MCF 10A (cell line): ENCODE measurements around the gene SPACA7. TPM values are rescaled to one million over a fixed set of nuclear protein-coding genes. Genes with fewer than 3 reads are reported as not detected.

Source experiments
- BruUV-seq: library from RNA; stranded (reverse); fragments of 400-500 nt; replicated peaks from 2 replicates; lab custom pipeline; 2021; lab: Mats Ljungman, UMichigan
- CTCF ChIA-PET: fragments of 300-600 bp; sonication (Branson Sonifier 250); formaldehyde crosslinking; extraction: SDS; loops from one replicate; lab custom pipeline; 2021; ENCODE audit warnings: antibody characterized with exemption, inconsistent platforms; lab: Yijun Ruan, JAX
- POLR2A ChIA-PET: fragments of 300-600, 350-650 bp; sonication (Branson Sonifier 250); formaldehyde crosslinking; extraction: SDS; loops from one replicate; lab custom pipeline; 2020; ENCODE audit warnings: antibody characterized with exemption, inconsistent platforms; lab: Yijun Ruan, JAX
- DNase-seq: peaks from one replicate; pipeline ENCODE4 v3.0.0-alpha.2; 2018; ENCODE audit not compliant: unreplicated experiment
- H3K27ac Mint-ChIP-seq: one replicate; pipeline ENCODE4 v1.8.0; 2022; ENCODE audit warnings: mild to moderate bottlenecking, low read depth, mixed read lengths; ENCODE audit not compliant: unreplicated experiment
- H3K27me3 Mint-ChIP-seq: one replicate; pipeline ENCODE4 v1.8.0; 2022; ENCODE audit warnings: mixed read lengths; ENCODE audit not compliant: insufficient read depth, unreplicated experiment
- H3K36me3 Mint-ChIP-seq: one replicate; pipeline ENCODE4 v1.8.0; 2022; ENCODE audit warnings: mild to moderate bottlenecking, moderate library complexity, mixed read lengths; ENCODE audit not compliant: insufficient read depth, unreplicated experiment
- H3K4me1 Mint-ChIP-seq: one replicate; pipeline ENCODE4 v1.8.0; 2022; ENCODE audit warnings: mixed read lengths; ENCODE audit not compliant: insufficient read depth, unreplicated experiment
- H3K4me3 Mint-ChIP-seq: one replicate; pipeline ENCODE4 v1.8.0; 2022; ENCODE audit warnings: mild to moderate bottlenecking, moderate library complexity, mixed read lengths; ENCODE audit not compliant: unreplicated experiment
- H3K9me3 Mint-ChIP-seq: one replicate; pipeline ENCODE4 v1.8.0; 2022; ENCODE audit warnings: mixed read lengths; ENCODE audit not compliant: unreplicated experiment
- intact Hi-C: fragments of 100-400 bp; cut with micrococcal nuclease; formaldehyde crosslinking; loops from 2 replicates; pipeline ENCODE4 v1.14.1; 2022
- total RNA-seq: library from RNA; stranded (reverse); gene quantifications from 2 replicates; pipeline ENCODE4 v1.2.3, GENCODE V29; 2022
- TF ChIP-seq, protein P1 (sequence below): fragments of 200-600 bp; IDR thresholded peaks from one replicate; pipeline ENCODE4 v1.8.0; 2022; ENCODE audit warnings: antibody characterized with exemption, mild to moderate bottlenecking; ENCODE audit not compliant: unreplicated experiment

SPACA7 gene
- total RNA-seq, 1 experiment from 2014 or later, result not detected

DNA sequence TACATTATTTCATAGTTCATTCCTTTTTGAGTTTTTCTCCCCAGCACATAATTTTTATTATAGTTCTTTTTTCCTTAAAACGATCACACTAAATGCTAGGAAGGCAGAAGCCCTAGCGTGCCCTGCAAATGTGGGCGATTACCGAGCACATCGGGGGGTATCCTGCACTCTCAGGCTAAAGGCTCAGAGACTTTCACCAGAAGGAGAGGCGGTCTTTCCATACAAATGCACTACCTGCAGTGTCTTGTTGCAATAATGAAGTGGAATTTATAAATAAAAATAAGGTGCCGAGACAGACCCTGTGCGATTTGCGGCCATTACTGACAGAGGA, 29.3 kb upstream of the SPACA7 start:
- H3K4me1 Mint-ChIP-seq, result no peaks in the 10 kb centered on the region
- intact Hi-C loops, result no loop called here
- BruUV-seq, result no TSS peak
- POLR2A ChIA-PET, result no interaction called here
- TF ChIP-seq, protein P1, sequence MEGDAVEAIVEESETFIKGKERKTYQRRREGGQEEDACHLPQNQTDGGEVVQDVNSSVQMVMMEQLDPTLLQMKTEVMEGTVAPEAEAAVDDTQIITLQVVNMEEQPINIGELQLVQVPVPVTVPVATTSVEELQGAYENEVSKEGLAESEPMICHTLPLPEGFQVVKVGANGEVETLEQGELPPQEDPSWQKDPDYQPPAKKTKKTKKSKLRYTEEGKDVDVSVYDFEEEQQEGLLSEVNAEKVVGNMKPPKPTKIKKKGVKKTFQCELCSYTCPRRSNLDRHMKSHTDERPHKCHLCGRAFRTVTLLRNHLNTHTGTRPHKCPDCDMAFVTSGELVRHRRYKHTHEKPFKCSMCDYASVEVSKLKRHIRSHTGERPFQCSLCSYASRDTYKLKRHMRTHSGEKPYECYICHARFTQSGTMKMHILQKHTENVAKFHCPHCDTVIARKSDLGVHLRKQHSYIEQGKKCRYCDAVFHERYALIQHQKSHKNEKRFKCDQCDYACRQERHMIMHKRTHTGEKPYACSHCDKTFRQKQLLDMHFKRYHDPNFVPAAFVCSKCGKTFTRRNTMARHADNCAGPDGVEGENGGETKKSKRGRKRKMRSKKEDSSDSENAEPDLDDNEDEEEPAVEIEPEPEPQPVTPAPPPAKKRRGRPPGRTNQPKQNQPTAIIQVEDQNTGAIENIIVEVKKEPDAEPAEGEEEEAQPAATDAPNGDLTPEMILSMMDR, result no peak
- no peak for DNase-seq
- peaks cover 7% of the 10 kb centered on the region for H3K9me3 Mint-ChIP-seq
- CTCF ChIA-PET, result no interaction called here
- H3K27ac Mint-ChIP-seq, result no peak overlapping the region
- H3K27me3 Mint-ChIP-seq, result no peaks in the 10 kb centered on the region
- no peaks in the 10 kb centered on the region for H3K36me3 Mint-ChIP-seq
- H3K4me3 Mint-ChIP-seq, result no peak overlapping the region

DNA sequence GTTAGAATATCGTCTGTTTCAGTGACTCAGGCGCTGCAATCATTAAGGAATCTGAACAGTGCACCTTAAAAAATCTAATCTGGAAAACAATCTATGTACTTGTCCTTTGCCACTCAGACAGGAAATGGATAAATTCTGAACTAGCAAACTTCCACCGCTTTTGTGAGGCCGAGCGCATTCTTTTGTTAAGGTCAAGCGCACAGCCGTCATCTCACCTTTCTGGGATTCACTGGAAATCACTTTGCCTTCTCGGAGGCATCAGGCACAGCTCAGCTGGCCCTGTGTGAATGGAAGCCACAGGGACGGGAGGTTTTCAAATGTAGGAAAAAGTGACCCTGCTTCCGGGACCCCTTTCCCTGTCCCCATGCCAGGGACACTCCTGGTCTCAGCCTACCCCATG, 28.2 kb upstream of the SPACA7 start:
- ChIA-PET CTCF (no interaction called here), POLR2A (interaction anchor here (0.7 kb wide), 1 partner anchor 230 kb away, joined by 3 read pairs; no protein-coding TSS in a partner anchor)
- intact Hi-C loops, result no loop called here
- TF ChIP-seq, protein P1, result no peak
- Mint-ChIP-seq H3K4me1 (no peaks in the 10 kb centered on the region), H3K4me3 (no peak overlapping the region), H3K27ac (no peak overlapping the region), H3K9me3 (peaks cover 8% of the 10 kb centered on the region), H3K27me3 (no peaks in the 10 kb centered on the region), H3K36me3 (no peaks in the 10 kb centered on the region)
- no peak for DNase-seq
- no TSS peak for BruUV-seq

GRCh38 chr13:112348642-112349345, 27.4 kb upstream of the SPACA7 start:
- BruUV-seq, result no TSS peak
- no peak overlapping the region for H3K27ac Mint-ChIP-seq
- H3K4me3 Mint-ChIP-seq, result no peak overlapping the region
- ChIA-PET POLR2A (interaction anchor here (0.7 kb wide), 1 partner anchor 231 kb away, joined by 3 read pairs; no protein-coding TSS in a partner anchor), CTCF (no interaction called here)
- intact Hi-C loops, result no loop called here
- no peaks in the 10 kb centered on the region for H3K36me3 Mint-ChIP-seq
- H3K27me3 Mint-ChIP-seq, result no peaks in the 10 kb centered on the region
- no peaks in the 10 kb centered on the region for H3K4me1 Mint-ChIP-seq
- TF ChIP-seq, protein P1, result no peak
- no peak for DNase-seq
- H3K9me3 Mint-ChIP-seq, result peaks cover 8% of the 10 kb centered on the region

DNA sequence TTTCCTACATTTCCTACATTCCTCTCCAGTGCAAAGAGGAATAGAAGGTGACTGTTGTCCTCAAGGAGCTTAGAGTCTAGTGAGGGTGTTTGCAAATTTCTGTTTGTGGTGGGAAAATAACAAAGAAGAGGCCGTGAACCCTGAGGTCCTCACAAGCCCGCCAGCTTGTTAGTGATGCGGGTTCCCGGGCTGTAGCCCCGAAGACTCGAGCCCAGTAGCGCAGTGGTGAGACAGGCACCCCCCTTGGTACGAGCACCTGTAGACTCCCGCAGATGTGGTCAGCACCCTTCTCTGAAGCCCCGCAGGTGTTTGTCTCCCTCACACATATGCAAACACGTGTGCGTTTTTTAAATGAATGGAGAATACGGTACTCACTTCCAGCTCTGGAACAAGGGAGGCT, 26.5 kb upstream of the SPACA7 start:
- Mint-ChIP-seq H3K4me1 (no peaks in the 10 kb centered on the region), H3K4me3 (no peak overlapping the region), H3K27me3 (no peaks in the 10 kb centered on the region), H3K9me3 (peaks cover 8% of the 10 kb centered on the region), H3K27ac (no peak overlapping the region), H3K36me3 (no peaks in the 10 kb centered on the region)
- ChIA-PET POLR2A (no interaction called here), CTCF (no interaction called here)
- intact Hi-C loops, result no loop called here
- TF ChIP-seq, protein P1, result no peak
- BruUV-seq, result no TSS peak
- no peak for DNase-seq
